Stomach smooth muscle (tissue), 2 donors: Measurements from ENCODE around the gene LMO1.

Experiments
- H3K27ac ChIP-seq: one replicate; pipeline ENCODE4 v1.7.0; 2013; ENCODE audit warnings: mild to moderate bottlenecking, low read length, inconsistent platforms
- H3K27me3 ChIP-seq, 2 donors: one replicate each; pipeline ENCODE4 v1.7.0; 2013; ENCODE audit warnings: low read length in 2 of 2; ENCODE audit not compliant: insufficient read depth in 2 of 2, control insufficient read depth in 1 of 2
- H3K36me3 ChIP-seq, 2 donors: one replicate each; pipeline ENCODE4 v1.7.0; 2013; ENCODE audit warnings: low read length in 2 of 2; ENCODE audit not compliant: control insufficient read depth in 2 of 2, insufficient read depth in 2 of 2
- H3K4me1 ChIP-seq: one replicate; pipeline ENCODE4 v1.7.0; 2013; ENCODE audit warnings: low read length; ENCODE audit not compliant: control insufficient read depth, insufficient read depth
- H3K4me3 ChIP-seq, 2 donors: one replicate each; pipeline ENCODE4 v1.7.0; 2013; ENCODE audit warnings: low read length in 2 of 2
- H3K9ac ChIP-seq, 2 donors: one replicate each; pipeline ENCODE4 v1.7.0; 2013; ENCODE audit warnings: low read length in 2 of 2, mild to moderate bottlenecking in 1 of 2
- H3K9me3 ChIP-seq, 2 donors: one replicate each; pipeline ENCODE4 v1.7.0; 2013; ENCODE audit warnings: low read length in 2 of 2; ENCODE audit not compliant: control insufficient read depth in 2 of 2
- donor health status: healthy.
- donor health status: Pancreatic carcinoma.

The LMO1 gene

DNA sequence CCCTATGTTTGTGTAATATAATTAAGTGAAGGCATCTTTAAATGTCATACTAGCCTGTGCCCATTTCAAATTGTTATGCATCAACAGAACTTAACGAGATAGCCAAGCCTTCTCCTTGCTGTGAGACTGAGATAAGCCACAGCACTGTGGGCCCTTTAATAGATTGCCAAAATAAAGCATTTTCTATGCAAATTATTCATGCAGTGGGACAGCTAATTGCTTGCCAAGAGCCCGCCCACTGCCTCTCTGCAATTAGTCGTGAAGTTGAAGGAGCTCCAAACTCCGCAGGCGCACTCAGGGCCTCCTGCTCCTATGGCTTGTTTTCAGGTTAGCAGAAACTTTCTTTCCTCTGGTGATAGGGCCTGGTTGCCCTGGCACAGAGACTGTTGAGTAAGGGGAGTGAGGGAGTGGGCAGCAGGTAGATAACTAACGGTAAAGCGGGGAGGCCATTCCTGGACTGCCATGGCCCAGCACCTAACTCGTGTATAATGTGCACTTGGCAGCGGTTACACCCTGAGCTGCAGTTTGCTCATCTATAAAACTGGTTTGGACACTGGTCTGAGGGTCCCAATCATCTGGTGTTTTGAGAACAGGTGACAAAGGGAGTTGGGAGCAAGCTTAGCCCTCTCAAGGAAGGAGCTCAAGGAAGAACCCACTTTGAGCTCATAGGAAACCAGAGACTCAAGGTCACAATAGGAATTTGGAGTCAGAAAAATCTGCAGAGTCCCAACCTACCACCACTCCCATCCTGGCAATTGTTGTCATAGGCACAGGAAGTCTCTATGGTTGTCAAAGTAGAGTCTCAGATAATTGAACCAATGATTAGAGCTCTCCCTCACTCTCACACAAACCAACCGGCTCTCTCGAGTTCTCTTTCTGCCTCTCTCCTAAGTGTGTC lies 60.9 kb downstream of the LMO1 start:
- peaks cover 0 to 7% of the 10 kb centered on the region in 2 donors for H3K27me3 ChIP-seq
- no peaks in the 10 kb centered on the region for H3K36me3 ChIP-seq
- H3K9ac ChIP-seq = no peak overlapping the region
- H3K4me3 ChIP-seq = no peak overlapping the region
- H3K4me1 ChIP-seq = no peaks in the 10 kb centered on the region
- H3K27ac ChIP-seq = no peak overlapping the region
- no peaks in the 10 kb centered on the region for H3K9me3 ChIP-seq

DNA sequence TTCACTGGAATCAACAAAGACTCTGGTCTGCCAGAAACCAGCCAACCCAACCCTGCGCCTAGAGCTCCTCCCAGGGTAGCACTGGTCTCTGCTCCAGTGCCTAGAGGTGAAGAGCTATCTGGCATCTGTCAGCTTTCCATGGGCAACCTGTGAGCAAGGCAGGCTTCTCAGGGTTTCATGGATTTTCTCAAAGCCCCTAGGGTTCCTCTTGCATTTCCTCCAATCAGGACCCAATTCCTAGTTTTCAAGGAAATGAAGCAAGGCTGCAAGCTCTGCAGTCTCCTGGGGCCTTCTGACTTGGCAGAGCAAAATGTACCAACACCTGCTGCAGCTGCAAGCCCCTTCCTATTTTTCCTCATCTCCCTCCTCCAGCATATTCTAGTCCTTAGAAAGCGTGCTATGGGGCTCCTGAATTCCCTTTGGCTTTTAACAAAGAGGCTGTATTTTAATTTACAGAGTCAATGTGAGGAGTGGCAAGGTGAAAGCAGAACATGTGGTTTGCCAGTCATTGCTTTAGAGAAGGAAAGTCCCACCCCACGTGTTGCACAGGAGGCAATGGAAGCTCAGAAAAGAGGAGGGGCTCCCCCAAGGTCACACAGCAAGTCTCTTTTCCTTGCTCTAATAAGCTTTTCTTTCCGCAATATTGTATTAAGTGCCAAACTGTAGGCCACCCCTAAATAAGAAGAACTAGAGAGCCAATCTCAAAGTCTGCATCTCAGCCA lies 61.9 kb downstream of the LMO1 start:
- H3K27ac ChIP-seq = no peak overlapping the region
- H3K27me3 ChIP-seq = peaks cover 0 to 2% of the 10 kb centered on the region in 2 donors
- no peaks in the 10 kb centered on the region for H3K36me3 ChIP-seq
- H3K4me3 ChIP-seq = no peak overlapping the region
- H3K4me1 ChIP-seq = no peaks in the 10 kb centered on the region
- no peaks in the 10 kb centered on the region for H3K9me3 ChIP-seq
- H3K9ac ChIP-seq = no peak overlapping the region

GRCh38 chr11:8199676-8200075 lies 64.0 kb downstream of the LMO1 start:
- no peaks in the 10 kb centered on the region for H3K9me3 ChIP-seq
- H3K27me3 ChIP-seq = peaks cover 0 to 3% of the 10 kb centered on the region in 2 donors
- no peak overlapping the region for H3K4me3 ChIP-seq
- no peaks in the 10 kb centered on the region for H3K36me3 ChIP-seq
- H3K9ac ChIP-seq = no peak overlapping the region
- H3K4me1 ChIP-seq = no peaks in the 10 kb centered on the region
- H3K27ac ChIP-seq = no peak overlapping the region

- Histone ChIP-seq H3K27me3 (peaks cover 0 to 9% of the 10 kb centered on the region in 2 donors), H3K9me3 (no peaks in the 10 kb centered on the region), H3K9ac (no peak overlapping the region), H3K4me1 (no peaks in the 10 kb centered on the region), H3K27ac (no peak overlapping the region), H3K4me3 (no peak overlapping the region), H3K36me3 (no peaks in the 10 kb centered on the region)
These were observed 66.9 kb downstream of the LMO1 start for GRCh38 chr11:8196749-8197148.

DNA sequence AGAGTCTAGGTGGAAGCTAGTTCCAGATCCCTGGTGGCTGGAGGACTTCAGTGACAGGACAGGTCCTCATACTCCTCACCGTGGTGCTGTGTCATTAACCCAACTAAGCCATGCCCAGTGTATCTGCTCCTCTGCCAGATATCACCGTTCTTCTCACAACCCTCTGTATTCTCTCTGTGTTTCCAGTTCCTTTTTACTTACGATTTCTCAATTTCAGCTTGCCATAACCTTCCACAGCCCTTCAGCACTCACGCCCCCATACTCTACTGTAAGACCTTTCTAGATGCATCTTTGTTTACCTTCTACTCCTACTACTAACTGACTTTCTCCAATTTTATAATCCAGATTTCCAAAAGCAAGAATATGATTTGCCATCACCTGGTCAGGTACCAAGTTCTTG lies 68.7 kb downstream of the LMO1 start:
- Histone ChIP-seq H3K27me3 (peaks cover 0 to 9% of the 10 kb centered on the region in 2 donors), H3K36me3 (no peaks in the 10 kb centered on the region), H3K9ac (no peak overlapping the region), H3K27ac (no peak overlapping the region), H3K4me3 (no peak overlapping the region), H3K9me3 (no peaks in the 10 kb centered on the region), H3K4me1 (no peaks in the 10 kb centered on the region)

DNA sequence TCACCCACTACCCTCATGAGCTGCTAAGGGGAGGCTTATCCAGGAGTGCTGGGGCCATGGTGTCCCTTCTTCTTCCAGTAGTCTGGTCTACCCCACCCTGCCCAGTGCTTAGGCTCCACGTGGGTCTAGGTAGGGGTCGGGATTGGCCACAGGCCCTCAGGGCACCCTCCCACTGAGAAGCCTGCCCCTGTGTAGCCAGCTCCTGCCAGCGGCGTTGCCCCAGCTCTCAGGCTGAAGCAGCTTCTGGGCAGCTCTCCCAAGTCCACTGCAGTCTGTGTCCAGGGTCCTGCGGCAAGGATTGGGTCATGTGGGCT lies 70.8 kb downstream of the LMO1 start:
- Histone ChIP-seq H3K36me3 (no peaks in the 10 kb centered on the region), H3K4me3 (no peak overlapping the region), H3K27ac (no peak overlapping the region), H3K9ac (no peak overlapping the region), H3K27me3 (peaks cover 0 to 9% of the 10 kb centered on the region in 2 donors), H3K4me1 (no peaks in the 10 kb centered on the region), H3K9me3 (no peaks in the 10 kb centered on the region)

GRCh38 chr11:8192016-8192895 lies 71.4 kb downstream of the LMO1 start:
- no peaks in the 10 kb centered on the region for H3K9me3 ChIP-seq
- H3K4me1 ChIP-seq = no peaks in the 10 kb centered on the region
- no peaks in the 10 kb centered on the region for H3K36me3 ChIP-seq
- H3K27me3 ChIP-seq = peaks cover 0 to 9% of the 10 kb centered on the region in 2 donors
- no peak overlapping the region for H3K9ac ChIP-seq
- no peak overlapping the region for H3K27ac ChIP-seq
- no peak overlapping the region for H3K4me3 ChIP-seq

DNA sequence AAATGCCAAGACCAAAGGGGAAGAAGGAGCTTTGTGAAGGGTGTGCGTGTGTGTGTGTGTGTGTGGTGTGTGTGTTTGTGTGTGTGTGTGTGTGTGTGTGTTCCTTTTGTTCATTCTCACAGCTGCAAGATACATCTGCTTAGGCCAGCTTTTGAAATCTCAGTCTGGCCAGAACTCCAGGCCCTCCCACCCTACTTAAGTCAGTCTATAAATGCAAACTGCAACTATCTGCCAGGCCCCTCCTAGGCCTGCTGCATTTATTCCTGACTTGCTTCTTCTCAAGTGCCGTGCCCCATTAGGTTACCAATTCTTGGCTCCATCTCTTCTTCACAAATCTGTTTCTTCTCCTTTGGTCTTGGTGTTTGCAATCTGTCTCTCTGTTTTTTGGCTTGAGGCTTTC lies 73.2 kb downstream of the LMO1 start:
- H3K36me3 ChIP-seq = no peaks in the 10 kb centered on the region
- no peak overlapping the region for H3K27ac ChIP-seq
- no peaks in the 10 kb centered on the region for H3K9me3 ChIP-seq
- no peaks in the 10 kb centered on the region for H3K4me1 ChIP-seq
- peaks cover 2 to 6% of the 10 kb centered on the region in 2 donors for H3K27me3 ChIP-seq
- no peak overlapping the region for H3K9ac ChIP-seq
- no peak overlapping the region for H3K4me3 ChIP-seq

GRCh38 chr11:8186429-8186828 lies 77.2 kb downstream of the LMO1 start:
- Histone ChIP-seq H3K9me3 (no peaks in the 10 kb centered on the region), H3K9ac (no peak overlapping the region), H3K36me3 (no peaks in the 10 kb centered on the region), H3K4me1 (no peaks in the 10 kb centered on the region), H3K27me3 (peaks cover 0 to 2% of the 10 kb centered on the region in 2 donors), H3K27ac (no peak overlapping the region), H3K4me3 (no peak overlapping the region)

- Histone ChIP-seq H3K36me3 (no peaks in the 10 kb centered on the region), H3K4me1 (no peaks in the 10 kb centered on the region), H3K27ac (no peak overlapping the region), H3K27me3 (peaks cover 2 to 4% of the 10 kb centered on the region in 2 donors), H3K4me3 (no peak overlapping the region), H3K9me3 (no peaks in the 10 kb centered on the region), H3K9ac (no peak overlapping the region)
These were observed 80.6 kb downstream of the LMO1 start for GRCh38 chr11:8183111-8183510.
